ENCODE results near the gene ZNF438. TPM values are rescaled to one million over a fixed set of nuclear protein-coding genes. Genes with fewer than 3 reads are reported as not detected.

Gene ZNF438
- total and polyA plus RNA-seq, 9 donors = 6.2 to 12.7 (median 7.1) TPM

DNA sequence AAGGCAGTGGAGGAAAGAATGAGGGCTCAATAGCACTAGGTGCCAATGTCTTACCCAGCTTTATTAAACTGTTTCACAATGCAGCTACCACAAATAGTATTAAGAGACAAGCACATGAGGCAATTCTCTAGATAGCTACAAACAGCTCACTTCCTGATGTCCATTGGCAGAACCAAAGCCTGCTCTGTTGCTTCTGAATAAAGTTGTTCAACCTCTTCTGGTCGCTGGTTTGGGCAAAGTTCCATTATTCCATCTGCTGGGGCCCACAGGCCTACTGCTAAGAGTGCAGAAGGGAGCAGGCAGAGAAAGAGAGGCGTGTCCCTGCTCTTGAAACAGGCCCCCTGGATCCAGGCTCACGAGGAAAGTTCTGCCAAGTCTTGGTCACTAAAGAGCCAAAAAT lies 173.9 kb downstream of the ZNF438 start:
- 17 to 31% (median 25%) methylated on average over 3 of the region's 3 CpGs for WGBS, 3 donors
- H3K4me1 ChIP-seq (ENCODE audit: insufficient read depth) = peaks cover 10% of the 10 kb centered on the region
- peak; percentile 42 to 79 (median 61) for DNase-seq
- no peak overlapping the region for H3K4me3 ChIP-seq
- H3K9me3 ChIP-seq = no peaks in the 10 kb centered on the region
- no peaks in the 10 kb centered on the region for H3K36me3 ChIP-seq
- intact Hi-C loops (cut with DNase I) = no loop called here
- TF ChIP-seq POLR2A (IDR thresholded peaks at IDR 0.05) = no peak
- TF ChIP-seq, protein P1, sequence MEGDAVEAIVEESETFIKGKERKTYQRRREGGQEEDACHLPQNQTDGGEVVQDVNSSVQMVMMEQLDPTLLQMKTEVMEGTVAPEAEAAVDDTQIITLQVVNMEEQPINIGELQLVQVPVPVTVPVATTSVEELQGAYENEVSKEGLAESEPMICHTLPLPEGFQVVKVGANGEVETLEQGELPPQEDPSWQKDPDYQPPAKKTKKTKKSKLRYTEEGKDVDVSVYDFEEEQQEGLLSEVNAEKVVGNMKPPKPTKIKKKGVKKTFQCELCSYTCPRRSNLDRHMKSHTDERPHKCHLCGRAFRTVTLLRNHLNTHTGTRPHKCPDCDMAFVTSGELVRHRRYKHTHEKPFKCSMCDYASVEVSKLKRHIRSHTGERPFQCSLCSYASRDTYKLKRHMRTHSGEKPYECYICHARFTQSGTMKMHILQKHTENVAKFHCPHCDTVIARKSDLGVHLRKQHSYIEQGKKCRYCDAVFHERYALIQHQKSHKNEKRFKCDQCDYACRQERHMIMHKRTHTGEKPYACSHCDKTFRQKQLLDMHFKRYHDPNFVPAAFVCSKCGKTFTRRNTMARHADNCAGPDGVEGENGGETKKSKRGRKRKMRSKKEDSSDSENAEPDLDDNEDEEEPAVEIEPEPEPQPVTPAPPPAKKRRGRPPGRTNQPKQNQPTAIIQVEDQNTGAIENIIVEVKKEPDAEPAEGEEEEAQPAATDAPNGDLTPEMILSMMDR (IDR thresholded peaks at IDR 0.05) = no peak
- H3K27me3 ChIP-seq = no peaks in the 10 kb centered on the region
- peak overlapping the region in 1 of 2 donors; percentile 14 for H3K27ac ChIP-seq

DNA sequence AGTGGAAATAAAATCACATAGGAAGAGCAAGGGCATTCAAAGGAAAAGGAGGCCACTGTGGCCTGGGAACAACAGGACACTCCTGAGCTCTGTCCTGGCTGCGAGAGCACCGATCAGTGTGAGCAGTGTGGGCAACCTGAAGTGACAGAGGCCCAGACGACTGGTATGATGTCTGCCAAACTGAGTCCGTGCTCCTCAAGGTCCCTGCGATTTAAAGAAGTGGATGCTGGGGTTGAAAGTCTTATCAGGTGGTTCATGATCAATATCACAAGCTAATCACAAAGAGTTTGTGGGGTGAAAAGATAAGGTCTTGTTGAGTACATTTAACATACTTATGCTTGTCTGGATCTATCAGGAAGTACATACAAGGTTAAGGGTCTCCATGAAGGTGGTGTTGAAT lies 176.5 kb downstream of the ZNF438 start:
- Histone ChIP-seq H3K4me3 (no peak overlapping the region), H3K4me1 (ENCODE audit: insufficient read depth) (peaks cover 7% of the 10 kb centered on the region), H3K36me3 (no peaks in the 10 kb centered on the region), H3K27me3 (no peaks in the 10 kb centered on the region), H3K27ac (no peak overlapping the region), H3K9me3 (no peaks in the 10 kb centered on the region)
- WGBS, 3 donors = 89 to 95% (median 92%) methylated on average over 5 of the region's 5 CpGs
- intact Hi-C loops (cut with DNase I) = no loop called here
- no peak for TF ChIP-seq EP300 (IDR thresholded peaks at IDR 0.05)
- TF ChIP-seq, protein P1 (IDR thresholded peaks at IDR 0.05) = no peak
- no peak for TF ChIP-seq POLR2A (IDR thresholded peaks at IDR 0.05)
- DNase-seq = no peak

DNA sequence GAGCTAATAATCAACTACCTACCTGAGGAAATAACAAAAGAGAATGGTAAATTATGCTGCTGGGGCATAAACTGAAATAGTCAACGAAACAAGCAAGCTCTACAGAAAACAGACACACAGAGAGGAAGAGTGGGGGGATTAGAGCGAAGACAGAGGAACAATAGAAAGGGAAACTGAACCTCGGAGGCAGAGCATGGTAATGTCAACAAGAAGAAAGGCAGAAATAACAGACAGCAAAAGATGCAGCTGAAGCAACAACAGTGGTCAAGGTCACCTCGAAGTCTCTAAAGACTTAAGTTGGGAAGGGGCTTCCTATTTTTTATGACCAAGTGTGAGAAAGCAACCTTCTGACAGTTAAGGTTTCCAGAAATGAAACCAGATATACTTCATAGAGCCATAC lies 177.0 kb downstream of the ZNF438 start:
- 21 to 45% (median 31%) methylated on average over 4 of the region's 4 CpGs for WGBS, 3 donors

DNA sequence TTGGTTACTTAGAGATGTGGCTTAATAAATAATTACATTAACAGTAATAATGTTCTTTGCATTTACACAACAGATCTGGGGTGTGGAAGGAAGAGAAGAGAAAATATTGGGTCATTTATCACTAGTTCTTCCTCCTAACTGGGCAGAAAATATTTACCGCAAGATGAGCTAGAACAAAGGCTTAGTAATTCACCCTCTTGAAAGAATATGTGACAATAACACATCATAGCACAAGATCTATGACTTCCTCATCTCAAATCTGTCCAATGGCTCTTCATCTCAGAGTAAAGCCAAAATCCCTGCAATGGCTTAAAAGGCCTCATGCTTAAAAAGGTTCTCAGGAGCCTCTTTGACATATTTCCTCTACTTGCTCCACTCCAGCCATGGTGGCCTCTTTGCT lies 178.6 kb downstream of the ZNF438 start:
- no peak for DNase-seq
- Histone ChIP-seq H3K36me3 (no peaks in the 10 kb centered on the region), H3K4me3 (no peak overlapping the region), H3K27me3 (no peaks in the 10 kb centered on the region), H3K4me1 (ENCODE audit: insufficient read depth) (peaks cover 5% of the 10 kb centered on the region), H3K9me3 (no peaks in the 10 kb centered on the region), H3K27ac (no peak overlapping the region)
- TF ChIP-seq EP300 (IDR thresholded peaks at IDR 0.05) (no peak), POLR2A (IDR thresholded peaks at IDR 0.05) (no peak)
- TF ChIP-seq, protein P1 (IDR thresholded peaks at IDR 0.05) = no peak
- WGBS, 3 donors = 99 to 100% (median 100%) methylated on average over 1 of the region's 1 CpG
- intact Hi-C loops (cut with DNase I) = loop anchor here in 1 of 4 donors (2.0 kb wide), 1 partner anchor 26 kb away; no protein-coding TSS in a partner anchor

More for the DNA sequence above, 177.0 kb downstream of the ZNF438 start:
- H3K27ac ChIP-seq = no peak overlapping the region
- peaks cover 7% of the 10 kb centered on the region for H3K4me1 ChIP-seq (ENCODE audit: insufficient read depth)
- intact Hi-C loops (cut with DNase I) = no loop called here
- no peaks in the 10 kb centered on the region for H3K36me3 ChIP-seq
- DNase-seq = no peak
- TF ChIP-seq POLR2A (IDR thresholded peaks at IDR 0.05) (no peak), EP300 (IDR thresholded peaks at IDR 0.05) (no peak)
- TF ChIP-seq, protein P1 (IDR thresholded peaks at IDR 0.05) = no peak
- no peak overlapping the region for H3K4me3 ChIP-seq
- no peaks in the 10 kb centered on the region for H3K9me3 ChIP-seq
- H3K27me3 ChIP-seq = no peaks in the 10 kb centered on the region
